ACC112 (cell line): Measurements from ENCODE around the gene RIC8B.

Experiments used
- H2AFZ ChIP-seq: fragments of 200-600 bp; sonication (generic); one replicate; pipeline ENCODE4 v1.6.0; 2017; ENCODE audit warnings: antibody characterized with exemption, low read length; ENCODE audit not compliant: unreplicated experiment
- H3K27ac ChIP-seq: fragments of 200-600 bp; sonication (generic); 2 replicates; pipeline ENCODE4 v1.5.1; 2014; ENCODE audit warnings: low read depth, mild to moderate bottlenecking, antibody characterized with exemption, low read length, moderate library complexity
- H3K27me3 ChIP-seq: fragments of 200-600 bp; sonication (generic); 2 replicates; pipeline ENCODE4 v1.6.1; 2014; ENCODE audit warnings: mild to moderate bottlenecking, antibody characterized with exemption, low read length, moderate library complexity, mixed read lengths; ENCODE audit not compliant: insufficient read depth
- H3K36me3 ChIP-seq: fragments of 200-600 bp; sonication (generic); 2 replicates; pipeline ENCODE4 v1.6.1; 2016; ENCODE audit warnings: mild to moderate bottlenecking, antibody characterized with exemption, low read length, moderate library complexity, mixed read lengths; ENCODE audit not compliant: insufficient read depth
- H3K4me1 ChIP-seq: fragments of 200-600 bp; sonication (generic); one replicate; pipeline ENCODE4 v1.6.1; 2016; ENCODE audit warnings: low read length, mixed read lengths; ENCODE audit not compliant: insufficient read depth, unreplicated experiment, control insufficient read depth
- H3K4me3 ChIP-seq: fragments of 200-600 bp; sonication (generic); 2 replicates; pipeline ENCODE4 v1.5.1; 2014; ENCODE audit warnings: mild to moderate bottlenecking, low read depth, low read length
- H3K79me2 ChIP-seq: fragments of 200-600 bp; sonication (generic); one replicate; pipeline ENCODE4 v1.6.0; 2016; ENCODE audit warnings: low read length; ENCODE audit not compliant: control insufficient read depth, unreplicated experiment, insufficient read depth

The RIC8B gene

GRCh38 chr12:106888348-106888970, 114.0 kb downstream of the RIC8B start:
- H3K36me3 ChIP-seq = 0 out of 2 replicates have a peak, but pooled peaks cover 3% of the 10 kb centered on the region
- H3K27ac ChIP-seq = no peak overlapping the region
- H3K4me3 ChIP-seq = no peak overlapping the region
- no peak overlapping the region for H2AFZ ChIP-seq
- no peaks in the 10 kb centered on the region for H3K4me1 ChIP-seq
- H3K79me2 ChIP-seq = no peaks in the 10 kb centered on the region
- no peaks in the 10 kb centered on the region for H3K27me3 ChIP-seq

- H3K27me3 ChIP-seq = no peaks in the 10 kb centered on the region
- 0 out of 2 replicates have a peak, but pooled peaks cover 3% of the 10 kb centered on the region for H3K36me3 ChIP-seq
- no peak overlapping the region for H3K27ac ChIP-seq
- H3K4me1 ChIP-seq = no peaks in the 10 kb centered on the region
- H2AFZ ChIP-seq = no peak overlapping the region
- no peaks in the 10 kb centered on the region for H3K79me2 ChIP-seq
- H3K4me3 ChIP-seq = no peak overlapping the region
Observed at GRCh38 chr12:106889326-106889725, 114.8 kb downstream of the RIC8B start.

GRCh38 chr12:106889950-106890626, 115.6 kb downstream of the RIC8B start:
- 0 out of 2 replicates have a peak, but pooled peaks cover 3% of the 10 kb centered on the region for H3K36me3 ChIP-seq
- no peaks in the 10 kb centered on the region for H3K79me2 ChIP-seq
- no peaks in the 10 kb centered on the region for H3K27me3 ChIP-seq
- H2AFZ ChIP-seq = no peak overlapping the region
- no peak overlapping the region for H3K4me3 ChIP-seq
- no peak overlapping the region for H3K27ac ChIP-seq
- no peaks in the 10 kb centered on the region for H3K4me1 ChIP-seq

- H3K36me3 ChIP-seq = no peaks in the 10 kb centered on the region
- no peaks in the 10 kb centered on the region for H3K4me1 ChIP-seq
- H3K79me2 ChIP-seq = no peaks in the 10 kb centered on the region
- no peak overlapping the region for H2AFZ ChIP-seq
- H3K27ac ChIP-seq = no peak overlapping the region
- no peak overlapping the region for H3K4me3 ChIP-seq
- H3K27me3 ChIP-seq = no peaks in the 10 kb centered on the region
Observed at GRCh38 chr12:106892075-106892474, 117.6 kb downstream of the RIC8B start.

GRCh38 chr12:106893451-106893850, 119.0 kb downstream of the RIC8B start:
- Histone ChIP-seq H3K4me3 (no peak overlapping the region), H3K79me2 (no peaks in the 10 kb centered on the region), H3K27ac (no peak overlapping the region), H3K36me3 (no peaks in the 10 kb centered on the region), H3K4me1 (no peaks in the 10 kb centered on the region), H2AFZ (no peak overlapping the region), H3K27me3 (no peaks in the 10 kb centered on the region)

GRCh38 chr12:106894774-106895173, 120.3 kb downstream of the RIC8B start:
- H2AFZ ChIP-seq = no peak overlapping the region
- H3K4me1 ChIP-seq = no peaks in the 10 kb centered on the region

GRCh38 chr12:106896603-106897002, 122.1 kb downstream of the RIC8B start:
- Histone ChIP-seq H3K27ac (no peak overlapping the region), H3K27me3 (peaks cover 17% of the 10 kb centered on the region; the same call in 1 of the 2 replicates), H3K79me2 (no peaks in the 10 kb centered on the region), H3K4me3 (no peak overlapping the region), H3K36me3 (no peaks in the 10 kb centered on the region), H3K4me1 (no peaks in the 10 kb centered on the region), H2AFZ (no peak overlapping the region)

More at GRCh38 chr12:106894774-106895173, 120.3 kb downstream of the RIC8B start:
- Histone ChIP-seq H3K4me3 (no peak overlapping the region), H3K36me3 (no peaks in the 10 kb centered on the region), H3K27ac (no peak overlapping the region), H3K79me2 (no peaks in the 10 kb centered on the region), H3K27me3 (peaks cover 4% of the 10 kb centered on the region; the same call in 1 of the 2 replicates)

- H2AFZ ChIP-seq = no peak overlapping the region
- no peak overlapping the region for H3K4me3 ChIP-seq
- no peaks in the 10 kb centered on the region for H3K79me2 ChIP-seq
- peaks cover 17% of the 10 kb centered on the region; the same call in 1 of the 2 replicates for H3K27me3 ChIP-seq
- H3K4me1 ChIP-seq = no peaks in the 10 kb centered on the region
- H3K36me3 ChIP-seq = no peaks in the 10 kb centered on the region
- H3K27ac ChIP-seq = no peak overlapping the region
Observed at GRCh38 chr12:106897082-106897481, 122.6 kb downstream of the RIC8B start.

- Histone ChIP-seq H3K27me3 (peaks cover 22% of the 10 kb centered on the region; the same call in 1 of the 2 replicates), H3K4me3 (no peak overlapping the region), H3K36me3 (no peaks in the 10 kb centered on the region)
Observed at GRCh38 chr12:106897981-106898901, 123.8 kb downstream of the RIC8B start.

GRCh38 chr12:106900554-106900953, 126.1 kb downstream of the RIC8B start:
- H2AFZ ChIP-seq = no peak overlapping the region
- peaks cover 22% of the 10 kb centered on the region; the same call in 1 of the 2 replicates for H3K27me3 ChIP-seq
- no peaks in the 10 kb centered on the region for H3K4me1 ChIP-seq

More at GRCh38 chr12:106897981-106898901, 123.8 kb downstream of the RIC8B start:
- Histone ChIP-seq H3K4me1 (no peaks in the 10 kb centered on the region), H3K79me2 (no peaks in the 10 kb centered on the region), H2AFZ (no peak overlapping the region), H3K27ac (no peak overlapping the region)

More at GRCh38 chr12:106900554-106900953, 126.1 kb downstream of the RIC8B start:
- Histone ChIP-seq H3K36me3 (no peaks in the 10 kb centered on the region), H3K4me3 (no peak overlapping the region), H3K79me2 (no peaks in the 10 kb centered on the region), H3K27ac (no peak overlapping the region)
